ENCODE measurements around the gene IL17RB. TPM values are rescaled to one million over a fixed set of nuclear protein-coding genes. Genes with fewer than 3 reads are reported as not detected.

The IL17RB gene
- total and polyA plus RNA-seq, 8 donors, result 4.0 to 18.8 (median 6.6) TPM

GRCh38 chr3:53828581-53828980, 17.8 kb upstream of the IL17RB start:
- 76 to 80% methylated on average over 1 of the region's 1 CpG for WGBS, 2 donors
- Histone ChIP-seq H3K9me3 (no peaks in the 10 kb centered on the region), H3K27ac (no peak overlapping the region), H3K36me3 (peaks cover 0 to 8% (median 0%) of the 10 kb centered on the region in 3 donors), H3K27me3 (no peaks in the 10 kb centered on the region), H3K4me3 (no peak overlapping the region), H3K4me1 (peaks cover 4 to 18% (median 6%) of the 10 kb centered on the region in 3 donors)
- intact Hi-C loops (cut with DNase I), result no loop called here
- no peak for TF ChIP-seq CTCF (IDR thresholded peaks at IDR 0.05)
- ATAC-seq (no peak), DNase-seq (no peak), FAIRE-seq (no peak)

- Histone ChIP-seq H3K27me3 (no peaks in the 10 kb centered on the region), H3K36me3 (peaks cover 0 to 5% (median 0%) of the 10 kb centered on the region in 3 donors), H3K27ac (no peak overlapping the region), H3K9me3 (no peaks in the 10 kb centered on the region), H3K4me3 (no peak overlapping the region), H3K4me1 (peaks cover 4 to 18% (median 6%) of the 10 kb centered on the region in 3 donors)
- FAIRE-seq (no peak), DNase-seq (no peak), ATAC-seq (no peak)
- TF ChIP-seq CTCF (IDR thresholded peaks at IDR 0.05), result no peak
- 88% methylated on average over 2 of the region's 2 CpGs for WGBS, 2 donors
- intact Hi-C loops (cut with DNase I), result no loop called here
These were observed 16.8 kb upstream of the IL17RB start for GRCh38 chr3:53829605-53830004.

GRCh38 chr3:53830944-53831343, 15.4 kb upstream of the IL17RB start:
- no peak for ATAC-seq
- 87 to 90% methylated on average over 6 of the region's 6 CpGs for WGBS, 2 donors
- peaks cover 7 to 14% (median 14%) of the 10 kb centered on the region in 3 donors for H3K4me1 ChIP-seq
- intact Hi-C loops (cut with DNase I), result no loop called here
- no peak for FAIRE-seq
- TF ChIP-seq CTCF (IDR thresholded peaks at IDR 0.05), result no peak
- DNase-seq, result no peak
- no peaks in the 10 kb centered on the region for H3K9me3 ChIP-seq
- H3K4me3 ChIP-seq, result no peak overlapping the region
- H3K36me3 ChIP-seq, result peaks cover 0 to 5% (median 0%) of the 10 kb centered on the region in 3 donors
- no peak overlapping the region for H3K27ac ChIP-seq
- no peaks in the 10 kb centered on the region for H3K27me3 ChIP-seq

DNA sequence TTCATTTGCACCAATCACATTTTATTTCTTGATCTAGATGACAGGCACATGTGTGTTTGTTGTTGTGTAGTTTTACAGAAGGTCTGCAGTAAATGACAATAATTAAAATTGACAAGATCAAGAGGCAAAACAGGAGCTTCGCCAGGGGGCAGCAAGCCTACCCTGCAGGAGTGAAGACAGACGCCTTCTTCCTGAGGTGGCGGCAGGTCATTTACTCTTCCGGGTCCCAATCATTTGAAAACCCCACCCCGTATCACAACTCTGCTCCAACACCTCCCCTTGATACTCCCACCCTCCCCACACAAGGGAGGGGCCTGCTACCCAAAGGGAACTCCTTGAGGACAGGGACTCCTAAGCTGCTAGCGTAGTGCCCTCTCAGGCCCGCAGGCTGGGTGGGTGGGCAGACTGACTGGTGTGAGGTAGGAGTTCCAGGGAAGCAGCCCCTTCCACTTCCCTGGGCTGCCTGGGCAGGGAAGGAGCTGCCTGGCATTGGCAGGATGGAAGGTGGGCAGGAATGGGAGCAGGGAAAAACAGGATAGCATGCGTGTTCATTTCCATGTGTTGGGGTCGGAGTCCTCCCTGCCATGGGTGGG, 13.2 kb upstream of the IL17RB start:
- FAIRE-seq, result no peak
- H3K4me3 ChIP-seq, result no peak overlapping the region
- DNase-seq, result no peak
- no peak for TF ChIP-seq CTCF (IDR thresholded peaks at IDR 0.05)
- no peak for ATAC-seq
- no peaks in the 10 kb centered on the region for H3K27me3 ChIP-seq
- H3K27ac ChIP-seq, result no peak overlapping the region
- 90 to 93% methylated on average over 9 of the region's 9 CpGs for WGBS, 2 donors
- peaks cover 3 to 14% (median 6%) of the 10 kb centered on the region in 3 donors for H3K4me1 ChIP-seq
- peaks cover 0 to 5% (median 0%) of the 10 kb centered on the region in 3 donors for H3K36me3 ChIP-seq
- intact Hi-C loops (cut with DNase I), result no loop called here
- no peaks in the 10 kb centered on the region for H3K9me3 ChIP-seq

GRCh38 chr3:53833700-53834099, 12.7 kb upstream of the IL17RB start:
- intact Hi-C loops (cut with DNase I), result no loop called here
- no peaks in the 10 kb centered on the region for H3K27me3 ChIP-seq
- H3K27ac ChIP-seq, result no peak overlapping the region
- TF ChIP-seq CTCF (IDR thresholded peaks at IDR 0.05), result no peak
- peaks cover 0 to 7% (median 0%) of the 10 kb centered on the region in 3 donors for H3K36me3 ChIP-seq
- DNase-seq, result no peak
- WGBS, 2 donors, result 89 to 91% methylated on average over 5 of the region's 5 CpGs
- peaks cover 3 to 14% (median 4%) of the 10 kb centered on the region in 3 donors for H3K4me1 ChIP-seq
- ATAC-seq, result no peak
- H3K9me3 ChIP-seq, result no peaks in the 10 kb centered on the region
- no peak for FAIRE-seq
- H3K4me3 ChIP-seq, result no peak overlapping the region
